ENCODE measurements around the gene RUNX1.

Gene RUNX1

GRCh38 chr21:34912022-34912945, 136.8 kb downstream of the RUNX1 start:
- no peaks in the 10 kb centered on the region for H3K27me3 ChIP-seq (ENCODE audit: insufficient read depth, low read length)
- H3K4me1 ChIP-seq (ENCODE audit: insufficient read depth, low read length) = no peaks in the 10 kb centered on the region
- no peak overlapping the region for H2AFZ ChIP-seq (ENCODE audit: low read depth, low read length)
- no peaks in the 10 kb centered on the region for H3K9me3 ChIP-seq (ENCODE audit: low read length)
- H3K36me3 ChIP-seq (ENCODE audit: insufficient read depth, low read length) = no peaks in the 10 kb centered on the region
- no peak overlapping the region for H3K4me3 ChIP-seq (ENCODE audit: low read length)

- Histone ChIP-seq H3K9me3 (ENCODE audit: low read length) (no peaks in the 10 kb centered on the region), H3K4me1 (ENCODE audit: insufficient read depth, low read length) (peaks cover 4% of the 10 kb centered on the region), H3K36me3 (ENCODE audit: insufficient read depth, low read length) (no peaks in the 10 kb centered on the region), H3K4me3 (ENCODE audit: low read length) (no peak overlapping the region), H2AFZ (ENCODE audit: low read depth, low read length) (no peak overlapping the region), H3K27me3 (ENCODE audit: insufficient read depth, low read length) (no peaks in the 10 kb centered on the region)
These were observed 137.7 kb downstream of the RUNX1 start for GRCh38 chr21:34911360-34911759.

- no peaks in the 10 kb centered on the region for H3K36me3 ChIP-seq (ENCODE audit: insufficient read depth, low read length)
- peaks cover 7% of the 10 kb centered on the region for H3K4me1 ChIP-seq (ENCODE audit: insufficient read depth, low read length)
These were observed 138.7 kb downstream of the RUNX1 start for GRCh38 chr21:34910396-34910795.

GRCh38 chr21:34909492-34910292, 139.4 kb downstream of the RUNX1 start:
- Histone ChIP-seq H3K27me3 (ENCODE audit: insufficient read depth, low read length) (no peaks in the 10 kb centered on the region), H3K36me3 (ENCODE audit: insufficient read depth, low read length) (no peaks in the 10 kb centered on the region), H3K4me3 (ENCODE audit: low read length) (no peak overlapping the region), H3K4me1 (ENCODE audit: insufficient read depth, low read length) (peaks cover 7% of the 10 kb centered on the region), H3K9me3 (ENCODE audit: low read length) (no peaks in the 10 kb centered on the region), H2AFZ (ENCODE audit: low read depth, low read length) (no peak overlapping the region)

More at GRCh38 chr21:34910396-34910795, 138.7 kb downstream of the RUNX1 start:
- no peaks in the 10 kb centered on the region for H3K27me3 ChIP-seq (ENCODE audit: insufficient read depth, low read length)
- H2AFZ ChIP-seq (ENCODE audit: low read depth, low read length) = no peak overlapping the region
- H3K9me3 ChIP-seq (ENCODE audit: low read length) = no peaks in the 10 kb centered on the region
- no peak overlapping the region for H3K4me3 ChIP-seq (ENCODE audit: low read length)

- Histone ChIP-seq H3K4me3 (ENCODE audit: low read length) (no peak overlapping the region), H2AFZ (ENCODE audit: low read depth, low read length) (no peak overlapping the region), H3K9me3 (ENCODE audit: low read length) (no peaks in the 10 kb centered on the region)
These were observed 140.6 kb downstream of the RUNX1 start for GRCh38 chr21:34908419-34909055.

GRCh38 chr21:34907461-34908418, 141.4 kb downstream of the RUNX1 start:
- no peaks in the 10 kb centered on the region for H3K36me3 ChIP-seq (ENCODE audit: insufficient read depth, low read length)
- H3K4me1 ChIP-seq (ENCODE audit: insufficient read depth, low read length) = peaks cover 7% of the 10 kb centered on the region
- no peak overlapping the region for H2AFZ ChIP-seq (ENCODE audit: low read depth, low read length)
- H3K9me3 ChIP-seq (ENCODE audit: low read length) = no peaks in the 10 kb centered on the region
- H3K4me3 ChIP-seq (ENCODE audit: low read length) = no peak overlapping the region
- no peaks in the 10 kb centered on the region for H3K27me3 ChIP-seq (ENCODE audit: insufficient read depth, low read length)

More at GRCh38 chr21:34908419-34909055, 140.6 kb downstream of the RUNX1 start:
- H3K27me3 ChIP-seq (ENCODE audit: insufficient read depth, low read length) = no peaks in the 10 kb centered on the region
- H3K4me1 ChIP-seq (ENCODE audit: insufficient read depth, low read length) = peaks cover 7% of the 10 kb centered on the region
- H3K36me3 ChIP-seq (ENCODE audit: insufficient read depth, low read length) = no peaks in the 10 kb centered on the region

GRCh38 chr21:34906401-34906800, 142.7 kb downstream of the RUNX1 start:
- Histone ChIP-seq H3K36me3 (ENCODE audit: insufficient read depth, low read length) (no peaks in the 10 kb centered on the region), H2AFZ (ENCODE audit: low read depth, low read length) (no peak overlapping the region), H3K4me3 (ENCODE audit: low read length) (no peak overlapping the region)

GRCh38 chr21:34905218-34905537, 143.9 kb downstream of the RUNX1 start:
- Histone ChIP-seq H3K36me3 (ENCODE audit: insufficient read depth, low read length) (no peaks in the 10 kb centered on the region), H3K9me3 (ENCODE audit: low read length) (no peaks in the 10 kb centered on the region), H2AFZ (ENCODE audit: low read depth, low read length) (no peak overlapping the region), H3K4me3 (ENCODE audit: low read length) (no peak overlapping the region), H3K4me1 (ENCODE audit: insufficient read depth, low read length) (peaks cover 7% of the 10 kb centered on the region), H3K27me3 (ENCODE audit: insufficient read depth, low read length) (no peaks in the 10 kb centered on the region)

More at GRCh38 chr21:34906401-34906800, 142.7 kb downstream of the RUNX1 start:
- Histone ChIP-seq H3K4me1 (ENCODE audit: insufficient read depth, low read length) (peaks cover 7% of the 10 kb centered on the region), H3K27me3 (ENCODE audit: insufficient read depth, low read length) (no peaks in the 10 kb centered on the region), H3K9me3 (ENCODE audit: low read length) (no peaks in the 10 kb centered on the region)

GRCh38 chr21:34904526-34905217, 144.4 kb downstream of the RUNX1 start:
- no peaks in the 10 kb centered on the region for H3K27me3 ChIP-seq (ENCODE audit: insufficient read depth, low read length)
- no peak overlapping the region for H3K4me3 ChIP-seq (ENCODE audit: low read length)
- no peaks in the 10 kb centered on the region for H3K9me3 ChIP-seq (ENCODE audit: low read length)
- no peaks in the 10 kb centered on the region for H3K36me3 ChIP-seq (ENCODE audit: insufficient read depth, low read length)
- H2AFZ ChIP-seq (ENCODE audit: low read depth, low read length) = no peak overlapping the region
- peaks cover 7% of the 10 kb centered on the region for H3K4me1 ChIP-seq (ENCODE audit: insufficient read depth, low read length)

GRCh38 chr21:34900376-34900775, 148.7 kb downstream of the RUNX1 start:
- Histone ChIP-seq H3K9me3 (ENCODE audit: low read length) (no peaks in the 10 kb centered on the region), H3K36me3 (ENCODE audit: insufficient read depth, low read length) (no peaks in the 10 kb centered on the region), H3K27me3 (ENCODE audit: insufficient read depth, low read length) (no peaks in the 10 kb centered on the region)

GRCh38 chr21:34899760-34900159, 149.3 kb downstream of the RUNX1 start:
- Histone ChIP-seq H3K4me1 (ENCODE audit: insufficient read depth, low read length) (no peaks in the 10 kb centered on the region), H3K9me3 (ENCODE audit: low read length) (no peaks in the 10 kb centered on the region), H3K4me3 (ENCODE audit: low read length) (no peak overlapping the region), H3K27me3 (ENCODE audit: insufficient read depth, low read length) (no peaks in the 10 kb centered on the region), H2AFZ (ENCODE audit: low read depth, low read length) (no peak overlapping the region), H3K36me3 (ENCODE audit: insufficient read depth, low read length) (no peaks in the 10 kb centered on the region)

More at GRCh38 chr21:34900376-34900775, 148.7 kb downstream of the RUNX1 start:
- Histone ChIP-seq H3K4me3 (ENCODE audit: low read length) (no peak overlapping the region), H2AFZ (ENCODE audit: low read depth, low read length) (no peak overlapping the region), H3K4me1 (ENCODE audit: insufficient read depth, low read length) (no peaks in the 10 kb centered on the region)

GRCh38 chr21:34899302-34899701, 149.8 kb downstream of the RUNX1 start:
- no peaks in the 10 kb centered on the region for H3K4me1 ChIP-seq (ENCODE audit: insufficient read depth, low read length)
- no peak overlapping the region for H3K4me3 ChIP-seq (ENCODE audit: low read length)
- H3K9me3 ChIP-seq (ENCODE audit: low read length) = no peaks in the 10 kb centered on the region
- H3K27me3 ChIP-seq (ENCODE audit: insufficient read depth, low read length) = no peaks in the 10 kb centered on the region
- H3K36me3 ChIP-seq (ENCODE audit: insufficient read depth, low read length) = no peaks in the 10 kb centered on the region
- H2AFZ ChIP-seq (ENCODE audit: low read depth, low read length) = no peak overlapping the region

All from neuron (in vitro differentiated cells).